HEK293T (cell line): Measurements from ENCODE around the gene GALNT18.

ENCODE experiments used
- BHLHE40 ChIP-seq: fragments of 450-650 bp; IDR thresholded peaks from 2 replicates; pipeline ENCODE4 v1.6.1; 2016; ENCODE audit warnings: mild to moderate bottlenecking, moderate library complexity, borderline replicate concordance
- FOXA1 ChIP-seq: fragments of 450-650 bp; IDR thresholded peaks from 2 replicates; pipeline ENCODE4 v1.6.1; 2016; ENCODE audit warnings: mild to moderate bottlenecking
- FOXK2 ChIP-seq: fragments of 450-650 bp; IDR thresholded peaks from 2 replicates; pipeline ENCODE4 v1.6.1; 2016; ENCODE audit warnings: mild to moderate bottlenecking
- HDGF ChIP-seq: fragments of 450-650 bp; IDR thresholded peaks from 2 replicates; pipeline ENCODE4 v1.6.1; 2017; ENCODE audit warnings: antibody characterized with exemption, borderline replicate concordance
- LEF1 ChIP-seq: fragments of 450-650 bp; IDR thresholded peaks from 2 replicates; pipeline ENCODE4 v1.6.1; 2017; ENCODE audit warnings: mild to moderate bottlenecking, borderline replicate concordance
- SP1 ChIP-seq: fragments of 450-650 bp; IDR thresholded peaks from 2 replicates; pipeline ENCODE4 v1.6.1; 2017
- TARDBP ChIP-seq: fragments of 450-650 bp; IDR thresholded peaks from 2 replicates; pipeline ENCODE4 v1.6.1; 2016

DNA sequence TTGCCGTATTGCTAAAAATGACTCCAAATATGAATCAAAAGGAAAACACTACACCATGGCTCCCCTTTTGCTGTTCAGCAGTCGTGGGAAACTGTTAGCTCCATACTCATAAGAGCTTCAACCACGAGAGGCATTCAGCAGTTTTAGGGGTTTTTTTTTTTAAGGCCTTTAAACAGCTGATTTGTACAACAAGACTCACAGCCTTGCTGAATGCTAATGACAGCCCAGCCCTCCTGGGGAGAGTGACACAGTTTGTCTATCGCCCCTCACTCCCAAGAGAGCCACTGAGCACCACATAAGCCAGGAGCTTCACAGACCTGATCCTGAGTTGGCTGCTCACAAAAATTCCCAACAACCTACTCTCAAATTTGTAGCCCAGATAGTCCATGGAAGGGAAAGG lies 32.4 kb downstream of the GALNT18 start:
- no peak for TF ChIP-seq SP1
- TF ChIP-seq LEF1: no peak
- TF ChIP-seq FOXK2: no peak
- no peak for TF ChIP-seq HDGF
- TF ChIP-seq BHLHE40: no peak
- TF ChIP-seq TARDBP: no peak
- no peak for TF ChIP-seq FOXA1
